Nephron (organoid): Measurements from ENCODE around the gene TBC1D17.
A peak's percentile ranks its signal among the peaks of the same experiment; 100 is the strongest.

Experiments used
- H3K27ac Mint-ChIP-seq, 3 experiments: 2 replicates each; pipeline ENCODE4 v1.8.0; 2020; ENCODE audit warnings: mixed read lengths in 3 of 3, mild to moderate bottlenecking in 2 of 3, moderate library complexity in 1 of 3
- H3K27me3 Mint-ChIP-seq: 2 replicates; pipeline ENCODE4 v1.8.0; 2021; ENCODE audit warnings: low read depth, mild to moderate bottlenecking, moderate library complexity, mixed read lengths
- H3K36me3 Mint-ChIP-seq: 2 replicates; pipeline ENCODE4 v1.8.0; 2020; ENCODE audit warnings: low read depth, mixed read lengths
- H3K4me1 Mint-ChIP-seq: 2 replicates; pipeline ENCODE4 v1.8.0; 2020; ENCODE audit warnings: mixed read lengths
- H3K4me3 Mint-ChIP-seq, 3 experiments: 2 replicates each; pipeline ENCODE4 v1.8.0; 2020; ENCODE audit warnings: mild to moderate bottlenecking in 3 of 3, mixed read lengths in 3 of 3, moderate library complexity in 2 of 3
- H3K9me3 Mint-ChIP-seq: 2 replicates; pipeline ENCODE4 v1.8.0; 2020; ENCODE audit warnings: mixed read lengths
- CTCF ChIP-seq, 3 experiments: fragments of 200-600 bp; sonication (generic); IDR thresholded peaks; one replicate each; pipeline ENCODE4 v1.5.0; 2021; ENCODE audit warnings: antibody characterized with exemption in 3 of 3; ENCODE audit not compliant: unreplicated experiment in 3 of 3

Gene TBC1D17

GRCh38 chr19:49937750-49938381 is 60.4 kb downstream of the TBC1D17 start:
- H3K36me3 Mint-ChIP-seq = peaks cover 8% of the 10 kb centered on the region
- H3K4me1 Mint-ChIP-seq = no peaks in the 10 kb centered on the region
- peak; percentile 93 to 97 (median 96) for TF ChIP-seq CTCF (IDR thresholded peaks at IDR 0.05; ENCODE audit: unreplicated experiment in 3 of 3)
- H3K4me3 Mint-ChIP-seq = no peak overlapping the region
- H3K27ac Mint-ChIP-seq = no peak overlapping the region
- no peaks in the 10 kb centered on the region for H3K9me3 Mint-ChIP-seq
- no peaks in the 10 kb centered on the region for H3K27me3 Mint-ChIP-seq
